ENCODE measurements around the gene TCF25. TPM values are rescaled to one million over a fixed set of nuclear protein-coding genes. Genes with fewer than 3 reads are reported as not detected.

The TCF25 gene
- total RNA-seq, 1 donor from 2014 or later, result 162 TPM

- intact Hi-C loops (cut with DNase I), result no loop called here
- H3K27me3 ChIP-seq, result no peaks in the 10 kb centered on the region
- no peak overlapping the region for H3K27ac ChIP-seq
- peak; percentile 31 for ATAC-seq
- TF ChIP-seq, protein P1, sequence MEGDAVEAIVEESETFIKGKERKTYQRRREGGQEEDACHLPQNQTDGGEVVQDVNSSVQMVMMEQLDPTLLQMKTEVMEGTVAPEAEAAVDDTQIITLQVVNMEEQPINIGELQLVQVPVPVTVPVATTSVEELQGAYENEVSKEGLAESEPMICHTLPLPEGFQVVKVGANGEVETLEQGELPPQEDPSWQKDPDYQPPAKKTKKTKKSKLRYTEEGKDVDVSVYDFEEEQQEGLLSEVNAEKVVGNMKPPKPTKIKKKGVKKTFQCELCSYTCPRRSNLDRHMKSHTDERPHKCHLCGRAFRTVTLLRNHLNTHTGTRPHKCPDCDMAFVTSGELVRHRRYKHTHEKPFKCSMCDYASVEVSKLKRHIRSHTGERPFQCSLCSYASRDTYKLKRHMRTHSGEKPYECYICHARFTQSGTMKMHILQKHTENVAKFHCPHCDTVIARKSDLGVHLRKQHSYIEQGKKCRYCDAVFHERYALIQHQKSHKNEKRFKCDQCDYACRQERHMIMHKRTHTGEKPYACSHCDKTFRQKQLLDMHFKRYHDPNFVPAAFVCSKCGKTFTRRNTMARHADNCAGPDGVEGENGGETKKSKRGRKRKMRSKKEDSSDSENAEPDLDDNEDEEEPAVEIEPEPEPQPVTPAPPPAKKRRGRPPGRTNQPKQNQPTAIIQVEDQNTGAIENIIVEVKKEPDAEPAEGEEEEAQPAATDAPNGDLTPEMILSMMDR (IDR thresholded peaks at IDR 0.05), result no peak
- H3K36me3 ChIP-seq, result no peaks in the 10 kb centered on the region
- H3K4me3 ChIP-seq, result no peak overlapping the region
- H3K4me1 ChIP-seq, result no peaks in the 10 kb centered on the region
- H3K9me3 ChIP-seq, result no peaks in the 10 kb centered on the region
- DNase-seq, result no peak
These were observed 28.0 kb upstream of the TCF25 start for GRCh38 chr16:89845417-89845816.

DNA sequence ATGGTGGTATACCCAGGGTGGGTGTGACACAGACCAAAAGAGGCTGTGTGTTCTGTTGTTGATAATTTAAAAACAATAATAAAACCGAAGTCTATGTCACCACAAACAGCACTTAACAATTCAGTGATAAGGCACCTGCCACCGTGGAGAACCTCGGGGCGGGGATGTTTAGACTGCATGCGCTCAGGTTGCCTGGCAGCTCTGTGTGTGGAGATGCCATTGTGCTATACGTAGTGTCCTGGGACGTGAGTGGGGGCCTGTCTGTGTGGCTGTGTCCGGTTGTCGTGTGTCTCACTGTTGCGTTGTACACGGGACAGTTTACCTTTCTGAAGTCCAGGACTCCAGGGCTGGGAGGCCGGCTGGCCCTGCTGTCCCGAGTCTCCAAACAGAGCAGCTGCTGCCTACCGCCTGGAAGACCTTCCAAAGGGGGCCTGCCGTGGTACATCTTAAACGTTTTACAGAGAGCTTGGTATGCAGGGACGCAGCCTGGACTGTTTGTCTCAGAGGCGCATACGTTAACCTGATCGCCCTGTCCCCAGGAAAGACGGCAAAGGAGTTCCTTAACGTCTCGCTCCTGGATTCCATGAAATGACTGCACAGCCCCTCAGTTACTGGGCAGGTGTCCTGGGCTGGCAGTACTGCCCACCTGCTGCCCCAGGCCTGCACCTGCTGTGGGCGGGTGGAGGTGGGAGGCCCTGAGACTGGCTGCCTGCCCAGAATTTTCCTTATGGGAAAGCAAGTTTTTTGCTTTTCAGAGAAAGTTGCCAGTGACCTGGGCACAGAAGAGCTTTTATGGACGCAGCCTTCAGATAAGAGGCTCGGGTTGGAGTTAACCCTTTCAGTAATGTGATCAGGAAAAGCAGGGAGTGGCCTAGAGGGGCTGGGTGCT lies 26.1 kb upstream of the TCF25 start:
- no peak overlapping the region for H3K27ac ChIP-seq
- intact Hi-C loops (cut with DNase I), result no loop called here
- no peak for DNase-seq
- no peaks in the 10 kb centered on the region for H3K36me3 ChIP-seq
- no peak overlapping the region for H3K4me3 ChIP-seq
- H3K27me3 ChIP-seq, result no peaks in the 10 kb centered on the region
- H3K4me1 ChIP-seq, result no peaks in the 10 kb centered on the region
- TF ChIP-seq, protein P1 (IDR thresholded peaks at IDR 0.05), result no peak
- no peaks in the 10 kb centered on the region for H3K9me3 ChIP-seq
- ATAC-seq, result no peak

- TF ChIP-seq, protein P1 (IDR thresholded peaks at IDR 0.05), result no peak
- Histone ChIP-seq H3K4me3 (no peak overlapping the region), H3K27ac (no peak overlapping the region), H3K36me3 (no peaks in the 10 kb centered on the region), H3K4me1 (no peaks in the 10 kb centered on the region), H3K27me3 (no peaks in the 10 kb centered on the region), H3K9me3 (no peaks in the 10 kb centered on the region)
- intact Hi-C loops (cut with DNase I), result no loop called here
- no peak for DNase-seq
- no peak for ATAC-seq
These were observed 25.5 kb upstream of the TCF25 start for GRCh38 chr16:89847940-89848297.

GRCh38 chr16:89848974-89849373 lies 24.4 kb upstream of the TCF25 start:
- H3K9me3 ChIP-seq, result no peaks in the 10 kb centered on the region
- TF ChIP-seq, protein P1 (IDR thresholded peaks at IDR 0.05), result no peak
- H3K36me3 ChIP-seq, result no peaks in the 10 kb centered on the region
- H3K27me3 ChIP-seq, result no peaks in the 10 kb centered on the region
- intact Hi-C loops (cut with DNase I), result no loop called here
- no peak overlapping the region for H3K27ac ChIP-seq
- H3K4me1 ChIP-seq, result no peaks in the 10 kb centered on the region
- ATAC-seq (no peak), DNase-seq (no peak)
- no peak overlapping the region for H3K4me3 ChIP-seq

DNA sequence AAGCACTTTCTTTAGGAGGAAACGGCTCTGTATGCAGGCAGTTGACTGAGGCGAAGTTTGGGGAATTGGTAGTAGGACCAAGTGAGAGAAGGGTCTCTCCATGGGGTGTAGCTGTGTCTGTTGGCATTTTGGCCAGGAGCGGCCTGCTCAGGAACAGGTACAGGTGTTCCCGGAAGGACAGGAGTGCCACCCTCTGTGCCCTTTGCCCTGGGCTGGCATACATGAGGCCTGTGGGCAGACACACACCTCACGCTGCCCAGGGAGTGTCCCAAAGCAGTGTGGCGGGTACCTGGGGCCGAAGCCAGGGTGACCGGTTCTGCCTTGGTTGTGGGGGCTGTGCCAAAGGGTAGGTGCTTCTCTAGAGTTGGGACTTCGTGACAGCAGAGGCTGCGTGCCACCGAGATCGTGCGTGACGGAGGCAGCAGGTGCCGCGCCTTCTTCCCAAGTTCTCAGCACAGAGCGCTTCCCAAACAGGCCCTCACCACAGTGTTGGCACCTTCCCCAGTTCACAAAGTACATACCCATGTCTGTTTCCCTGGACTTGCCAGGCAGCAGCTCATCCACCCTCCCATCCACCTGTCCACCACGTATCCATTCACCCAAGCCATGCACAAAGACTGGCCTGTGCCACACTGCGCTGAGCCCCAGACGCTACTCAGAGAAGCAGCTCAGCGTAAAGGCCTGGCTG lies 19.9 kb upstream of the TCF25 start:
- TF ChIP-seq, protein P1 (IDR thresholded peaks at IDR 0.05), result no peak
- Histone ChIP-seq H3K27me3 (no peaks in the 10 kb centered on the region), H3K9me3 (no peaks in the 10 kb centered on the region), H3K4me3 (no peak overlapping the region), H3K27ac (no peak overlapping the region), H3K36me3 (no peaks in the 10 kb centered on the region), H3K4me1 (no peaks in the 10 kb centered on the region)
- intact Hi-C loops (cut with DNase I), result no loop called here
- ATAC-seq, result no peak
- no peak for DNase-seq
